ENCODE measurements around the gene CSNK2B. TPM values are rescaled to one million over a fixed set of nuclear protein-coding genes. Genes with fewer than 3 reads are reported as not detected.
A peak's percentile ranks its signal among the peaks of the same experiment; 100 is the strongest.

The CSNK2B gene
- total RNA-seq, 1 experiment from 2014 or later, result 357 TPM

DNA sequence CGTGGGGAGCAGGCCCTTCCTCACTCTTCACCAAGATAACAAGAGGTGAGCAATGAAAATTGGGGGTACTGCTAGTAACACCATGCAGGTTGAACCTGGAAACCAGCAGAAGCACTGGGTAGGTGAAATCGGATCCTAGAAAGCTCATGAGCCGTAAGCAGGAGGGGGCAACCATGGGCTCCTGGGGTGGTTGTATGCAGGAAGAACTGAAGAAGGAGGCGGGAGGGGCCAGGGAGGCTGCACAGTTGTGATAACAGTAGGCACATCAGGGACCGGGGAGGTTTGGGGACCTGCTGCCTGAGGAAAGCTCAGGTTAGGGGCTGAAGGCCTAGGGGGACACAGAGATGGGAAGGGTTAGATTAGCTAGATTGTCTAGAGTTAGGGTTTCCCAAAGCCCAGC is 20.6 kb downstream of the CSNK2B start:
- Mint-ChIP-seq H3K4me1 (ENCODE audit: low read depth, unreplicated experiment) (peaks cover 27% of the 10 kb centered on the region), H3K36me3 (ENCODE audit: insufficient read depth, unreplicated experiment) (peaks cover 45% of the 10 kb centered on the region)

DNA sequence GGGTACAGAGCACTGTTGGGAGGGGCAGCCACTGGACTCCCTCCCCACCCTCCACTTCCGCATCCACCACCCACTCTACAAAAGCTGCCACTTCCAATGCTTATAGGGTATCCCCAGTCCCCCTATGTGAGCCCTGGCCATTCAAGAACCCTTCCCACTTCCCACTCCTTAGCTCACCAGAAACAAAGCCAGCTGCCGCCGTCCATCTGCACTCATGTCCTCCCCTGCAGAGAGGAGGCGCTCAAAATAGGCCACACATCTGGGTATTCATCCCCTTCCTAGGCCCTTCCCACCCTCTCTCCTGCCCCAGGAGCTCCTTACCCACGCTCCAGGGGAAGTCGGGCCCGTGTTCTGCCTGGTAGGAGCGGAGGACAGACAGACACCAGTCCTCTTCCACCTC is 21.4 kb downstream of the CSNK2B start:
- Mint-ChIP-seq H3K4me3 (ENCODE audit: low read depth, unreplicated experiment) (no peak overlapping the region), H3K9me3 (ENCODE audit: low read depth, unreplicated experiment) (no peaks in the 10 kb centered on the region), H3K4me1 (ENCODE audit: low read depth, unreplicated experiment) (peaks cover 25% of the 10 kb centered on the region), H3K27me3 (ENCODE audit: unreplicated experiment) (no peaks in the 10 kb centered on the region), H3K27ac (ENCODE audit: unreplicated experiment) (no peak overlapping the region), H3K36me3 (ENCODE audit: insufficient read depth, unreplicated experiment) (peaks cover 44% of the 10 kb centered on the region)
- BruUV-seq (replicated peaks), result no TSS peak
- intact Hi-C loops (cut with micrococcal nuclease; ENCODE audit: unreplicated experiment), result no loop called here
- DNase-seq, result no peak
- CTCF ChIA-PET, result no interaction called here
- TF ChIP-seq, protein P1, sequence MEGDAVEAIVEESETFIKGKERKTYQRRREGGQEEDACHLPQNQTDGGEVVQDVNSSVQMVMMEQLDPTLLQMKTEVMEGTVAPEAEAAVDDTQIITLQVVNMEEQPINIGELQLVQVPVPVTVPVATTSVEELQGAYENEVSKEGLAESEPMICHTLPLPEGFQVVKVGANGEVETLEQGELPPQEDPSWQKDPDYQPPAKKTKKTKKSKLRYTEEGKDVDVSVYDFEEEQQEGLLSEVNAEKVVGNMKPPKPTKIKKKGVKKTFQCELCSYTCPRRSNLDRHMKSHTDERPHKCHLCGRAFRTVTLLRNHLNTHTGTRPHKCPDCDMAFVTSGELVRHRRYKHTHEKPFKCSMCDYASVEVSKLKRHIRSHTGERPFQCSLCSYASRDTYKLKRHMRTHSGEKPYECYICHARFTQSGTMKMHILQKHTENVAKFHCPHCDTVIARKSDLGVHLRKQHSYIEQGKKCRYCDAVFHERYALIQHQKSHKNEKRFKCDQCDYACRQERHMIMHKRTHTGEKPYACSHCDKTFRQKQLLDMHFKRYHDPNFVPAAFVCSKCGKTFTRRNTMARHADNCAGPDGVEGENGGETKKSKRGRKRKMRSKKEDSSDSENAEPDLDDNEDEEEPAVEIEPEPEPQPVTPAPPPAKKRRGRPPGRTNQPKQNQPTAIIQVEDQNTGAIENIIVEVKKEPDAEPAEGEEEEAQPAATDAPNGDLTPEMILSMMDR (IDR thresholded peaks at IDR 0.05; ENCODE audit: unreplicated experiment), result no peak

More for the DNA sequence above, 20.6 kb downstream of the CSNK2B start:
- Mint-ChIP-seq H3K27me3 (ENCODE audit: unreplicated experiment) (no peaks in the 10 kb centered on the region), H3K4me3 (ENCODE audit: low read depth, unreplicated experiment) (no peak overlapping the region), H3K9me3 (ENCODE audit: low read depth, unreplicated experiment) (no peaks in the 10 kb centered on the region), H3K27ac (ENCODE audit: unreplicated experiment) (peak overlapping the region; percentile 13)
- intact Hi-C loops (cut with micrococcal nuclease; ENCODE audit: unreplicated experiment), result no loop called here
- TF ChIP-seq, protein P1 (IDR thresholded peaks at IDR 0.05; ENCODE audit: unreplicated experiment), result no peak
- CTCF ChIA-PET, result no interaction called here
- DNase-seq, result no peak
- BruUV-seq (replicated peaks), result no TSS peak

DNA sequence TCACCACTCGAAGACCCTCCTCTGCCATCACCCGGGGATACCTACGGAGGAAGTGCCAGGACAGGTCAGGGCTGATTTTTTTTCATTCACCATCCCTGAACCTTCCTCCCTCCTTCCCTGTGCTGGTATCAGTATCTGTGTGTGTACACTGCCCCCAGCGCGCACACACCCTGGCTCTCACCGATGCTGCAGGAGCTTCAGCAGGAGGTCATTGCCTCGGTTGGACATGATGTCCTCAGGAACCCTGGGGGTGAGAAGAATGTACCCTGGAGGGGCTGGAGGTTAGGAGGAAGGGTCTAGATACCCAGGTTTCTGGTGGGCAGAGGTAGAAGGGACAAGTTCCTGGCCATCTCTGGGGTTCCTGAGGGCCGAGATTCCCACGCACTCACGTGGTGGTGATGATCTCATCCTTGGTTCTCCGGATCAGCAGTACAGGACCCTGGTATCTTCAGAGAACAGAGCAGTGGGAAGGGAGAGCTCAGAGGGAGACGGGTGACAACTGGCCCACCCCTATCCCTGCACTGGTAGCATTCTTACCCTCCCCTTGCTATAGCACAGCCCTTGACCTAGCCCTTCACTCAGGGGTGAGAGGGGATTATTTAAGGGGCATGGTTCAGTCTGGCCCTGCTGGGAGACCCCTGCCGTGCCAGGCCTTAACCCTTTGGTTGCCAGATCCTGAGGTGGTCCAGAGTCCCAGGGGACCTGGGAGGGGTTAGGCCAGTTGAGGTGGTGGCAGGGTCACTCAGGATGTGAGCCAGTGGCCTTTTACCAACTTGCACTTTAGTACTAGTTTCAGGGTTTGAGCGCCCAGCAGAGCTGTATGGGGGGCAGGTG is 22.2 kb downstream of the CSNK2B start:
- Mint-ChIP-seq H3K27ac (ENCODE audit: unreplicated experiment) (no peak overlapping the region), H3K4me3 (ENCODE audit: low read depth, unreplicated experiment) (no peak overlapping the region), H3K4me1 (ENCODE audit: low read depth, unreplicated experiment) (peaks cover 22% of the 10 kb centered on the region), H3K27me3 (ENCODE audit: unreplicated experiment) (no peaks in the 10 kb centered on the region), H3K36me3 (ENCODE audit: insufficient read depth, unreplicated experiment) (peaks cover 45% of the 10 kb centered on the region), H3K9me3 (ENCODE audit: low read depth, unreplicated experiment) (no peaks in the 10 kb centered on the region)
- no TSS peak for BruUV-seq (replicated peaks)
- TF ChIP-seq, protein P1 (IDR thresholded peaks at IDR 0.05; ENCODE audit: unreplicated experiment), result no peak
- intact Hi-C loops (cut with micrococcal nuclease; ENCODE audit: unreplicated experiment), result no loop called here
- CTCF ChIA-PET, result no interaction called here
- no peak for DNase-seq

DNA sequence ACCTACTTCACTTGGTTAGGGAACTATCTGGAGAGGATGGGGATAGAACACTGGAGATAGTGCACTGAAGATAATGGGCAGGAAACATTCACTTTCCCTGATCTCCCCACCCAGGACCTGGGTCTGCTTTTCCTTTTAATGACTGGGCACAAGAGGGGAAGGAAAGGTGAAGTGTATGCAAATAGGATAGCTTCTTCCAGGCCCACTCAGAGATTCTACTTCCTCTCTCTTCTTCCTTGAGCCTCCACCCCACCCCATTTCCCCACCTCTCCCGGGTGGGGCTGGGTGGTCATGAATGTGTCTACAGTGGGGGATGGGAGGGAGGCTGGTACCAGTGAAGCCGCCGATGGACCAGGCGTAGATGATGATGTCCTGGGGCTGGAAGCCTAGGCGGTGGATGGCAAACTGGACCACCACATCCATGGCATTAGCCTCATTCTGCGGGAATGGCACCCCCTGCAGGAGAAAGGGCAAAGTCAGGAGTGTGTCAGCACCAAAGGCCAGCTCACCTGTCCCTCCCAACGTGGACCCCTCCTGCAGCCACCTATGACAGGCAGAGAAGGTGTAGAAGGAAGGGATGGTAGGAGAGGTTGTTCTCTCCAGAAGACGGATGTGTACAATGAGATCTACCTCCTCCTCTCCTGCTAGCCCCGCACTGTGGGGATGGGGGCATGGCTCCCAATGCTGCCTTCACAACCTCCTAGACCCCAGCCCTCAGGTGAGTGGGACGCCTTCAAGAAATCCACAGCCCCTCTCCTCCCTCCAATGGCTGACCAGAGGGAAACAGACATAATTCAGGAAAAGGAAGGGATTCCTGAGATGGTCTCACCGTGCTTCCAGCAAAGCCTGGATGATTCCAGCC is 23.6 kb downstream of the CSNK2B start:
- Mint-ChIP-seq H3K9me3 (ENCODE audit: low read depth, unreplicated experiment) (no peaks in the 10 kb centered on the region), H3K4me1 (ENCODE audit: low read depth, unreplicated experiment) (peaks cover 16% of the 10 kb centered on the region), H3K27ac (ENCODE audit: unreplicated experiment) (no peak overlapping the region), H3K27me3 (ENCODE audit: unreplicated experiment) (no peaks in the 10 kb centered on the region), H3K4me3 (ENCODE audit: low read depth, unreplicated experiment) (no peak overlapping the region), H3K36me3 (ENCODE audit: insufficient read depth, unreplicated experiment) (peaks cover 46% of the 10 kb centered on the region)
- TF ChIP-seq, protein P1 (IDR thresholded peaks at IDR 0.05; ENCODE audit: unreplicated experiment), result peak; percentile 44
- intact Hi-C loops (cut with micrococcal nuclease; ENCODE audit: unreplicated experiment), result no loop called here
- DNase-seq, result peak; percentile 43
- CTCF ChIA-PET, result interaction anchor here (1.0 to 2.6 kb wide), 7 partner anchors 8 to 86 kb away, joined by 3 to 8 read pairs (median 4); partner anchors contain the start of genes LY6G5C and MSH5
- no TSS peak for BruUV-seq (replicated peaks)
